Colonic mucosa (tissue), 4 donors: ENCODE measurements around the gene PLB1. TPM values are rescaled to one million over a fixed set of nuclear protein-coding genes. Genes with fewer than 3 reads are reported as not detected.

Source experiments
- DNase-seq: peaks from one replicate; pipeline ENCODE4 v3.0.0-alpha.2; 2020
- H3K27ac ChIP-seq: fragments of 200-600 bp; one replicate; pipeline ENCODE4 v1.8.0; 2021
- H3K27me3 ChIP-seq: fragments of 200-600 bp; one replicate; pipeline ENCODE4 v1.8.0; 2021
- H3K36me3 ChIP-seq: fragments of 200-600 bp; one replicate; pipeline ENCODE4 v1.8.0; 2021
- H3K4me1 ChIP-seq: fragments of 200-600 bp; one replicate; pipeline ENCODE4 v1.8.0; 2021; ENCODE audit warnings: mild to moderate bottlenecking
- H3K4me3 ChIP-seq: fragments of 200-600 bp; one replicate; pipeline ENCODE4 v1.8.0; 2021
- H3K9ac ChIP-seq, 2 donors: one replicate each; pipeline ENCODE4 v1.7.0; 2013; ENCODE audit warnings: control low read depth in 2 of 2, low read depth in 2 of 2, low read length in 2 of 2
- H3K9me3 ChIP-seq: fragments of 200-600 bp; one replicate; pipeline ENCODE4 v1.8.0; 2021
- CTCF ChIP-seq: fragments of 200-600 bp; IDR thresholded peaks from one replicate; pipeline ENCODE4 v1.8.0; 2022; ENCODE audit warnings: antibody characterized with exemption, mild to moderate bottlenecking
- intact Hi-C: fragments of 100-400 bp; cut with DNase I; formaldehyde crosslinking; loops from one replicate; pipeline ENCODE4 v1.14.1; 2022
- total RNA-seq, 2 donors: library from RNA; stranded (reverse); fragmentation: NEBNext Ultra II Directional in 1 of 2; extraction: Animal tissue kit (Norgen Biotek cat#: 25700) in 1 of 2; gene quantifications; one replicate each; pipeline ENCODE4 v1.2.1, GENCODE V29; 2021
- donor health status: healthy.
- donor health status: DM: no; HTN: no; CAD: no.
- donor health status: DM: no; HTN: no; CAD: no.

Gene PLB1
- total RNA-seq, 2 donors from 2014 or later = 1.3 to 3.0 TPM

- Histone ChIP-seq H3K9me3 (no peaks in the 10 kb centered on the region), H3K27ac (no peak overlapping the region), H3K27me3 (no peaks in the 10 kb centered on the region), H3K36me3 (no peaks in the 10 kb centered on the region), H3K9ac (no peak overlapping the region), H3K4me3 (no peak overlapping the region), H3K4me1 (no peaks in the 10 kb centered on the region)
- no peak for DNase-seq
- TF ChIP-seq CTCF = no peak
- intact Hi-C loops = no loop called here
These were observed 196.6 kb downstream of the PLB1 start for GRCh38 chr2:28692411-28692810.

GRCh38 chr2:28693223-28693622 lies 197.4 kb downstream of the PLB1 start:
- Histone ChIP-seq H3K27me3 (no peaks in the 10 kb centered on the region), H3K9ac (no peak overlapping the region), H3K36me3 (no peaks in the 10 kb centered on the region), H3K9me3 (no peaks in the 10 kb centered on the region), H3K27ac (no peak overlapping the region), H3K4me3 (no peak overlapping the region), H3K4me1 (no peaks in the 10 kb centered on the region)
- no peak for TF ChIP-seq CTCF
- no peak for DNase-seq
- intact Hi-C loops = no loop called here

Other genes starting within 250 kb of the PLB1 start
- 100 to 1,000 TPM in 1 of 2 donors, 10 to 100 TPM in 1; 74.2 to 142 TPM for gene FOSL2, start 103.2 kb upstream of the PLB1 start, total RNA-seq